Fibroblast of lung (primary cell): Measurements from ENCODE around the gene NLGN1.
"Not testable (repeated sequence)": the region's sequence is repeated elsewhere in the genome, so short reads cannot be mapped to it uniquely, and the experiment has no call there.

Experiments used
- EZH2 ChIP-seq: IDR thresholded peaks from 2 replicates; pipeline ENCODE4 v1.5.1; 2012; ENCODE audit warnings: low read length, control low read depth, mild to moderate bottlenecking; ENCODE audit errors: missing control alignments
- TF ChIP-seq, protein P1 (sequence below), 2 donors: IDR thresholded peaks in 1 of 2; conservative IDR thresholded peaks in 1 of 2; 1 replicate in 1 of 2; 2 replicates in 1 of 2; pipeline ENCODE4 v1.5.1; 2011 to 2012; ENCODE audit warnings: low read length in 2 of 2, control low read depth in 1 of 2, inconsistent platforms in 1 of 2, low read depth in 1 of 2, mild to moderate bottlenecking in 1 of 2

DNA sequence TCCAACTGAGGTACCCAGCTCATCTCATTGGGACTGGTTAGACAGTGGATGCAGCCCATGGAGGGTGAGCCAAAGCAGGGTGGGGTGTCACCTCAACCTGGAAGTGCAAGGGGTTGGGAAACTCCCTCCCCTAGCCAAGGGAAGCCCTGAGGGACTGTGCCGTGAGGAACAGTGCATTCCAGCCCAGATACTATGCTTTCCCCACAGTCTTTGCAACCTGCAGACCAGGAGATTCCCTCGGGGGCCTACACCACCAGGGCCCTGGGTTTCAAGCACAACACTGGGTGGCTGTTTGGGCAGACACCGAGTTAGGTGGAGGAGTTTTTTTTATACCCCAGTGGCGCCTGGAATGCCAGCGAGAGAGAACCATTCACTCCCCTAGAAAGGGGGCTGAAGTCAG is 15.6 kb upstream of the NLGN1 start:
- TF ChIP-seq, protein P1, sequence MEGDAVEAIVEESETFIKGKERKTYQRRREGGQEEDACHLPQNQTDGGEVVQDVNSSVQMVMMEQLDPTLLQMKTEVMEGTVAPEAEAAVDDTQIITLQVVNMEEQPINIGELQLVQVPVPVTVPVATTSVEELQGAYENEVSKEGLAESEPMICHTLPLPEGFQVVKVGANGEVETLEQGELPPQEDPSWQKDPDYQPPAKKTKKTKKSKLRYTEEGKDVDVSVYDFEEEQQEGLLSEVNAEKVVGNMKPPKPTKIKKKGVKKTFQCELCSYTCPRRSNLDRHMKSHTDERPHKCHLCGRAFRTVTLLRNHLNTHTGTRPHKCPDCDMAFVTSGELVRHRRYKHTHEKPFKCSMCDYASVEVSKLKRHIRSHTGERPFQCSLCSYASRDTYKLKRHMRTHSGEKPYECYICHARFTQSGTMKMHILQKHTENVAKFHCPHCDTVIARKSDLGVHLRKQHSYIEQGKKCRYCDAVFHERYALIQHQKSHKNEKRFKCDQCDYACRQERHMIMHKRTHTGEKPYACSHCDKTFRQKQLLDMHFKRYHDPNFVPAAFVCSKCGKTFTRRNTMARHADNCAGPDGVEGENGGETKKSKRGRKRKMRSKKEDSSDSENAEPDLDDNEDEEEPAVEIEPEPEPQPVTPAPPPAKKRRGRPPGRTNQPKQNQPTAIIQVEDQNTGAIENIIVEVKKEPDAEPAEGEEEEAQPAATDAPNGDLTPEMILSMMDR (conservative IDR thresholded peaks at IDR 0.05 in 1 of 2, IDR thresholded peaks at IDR 0.05 in 1 of 2; ENCODE audit: low read depth in 1 of 2, low read length in 2 of 2): not testable (repeated sequence)
- not testable (repeated sequence) for TF ChIP-seq EZH2
